ENCODE results near the gene MCM3AP.
"Not testable (repeated sequence)": the region's sequence is repeated elsewhere in the genome, so short reads cannot be mapped to it uniquely, and the experiment has no call there.

The MCM3AP gene

DNA sequence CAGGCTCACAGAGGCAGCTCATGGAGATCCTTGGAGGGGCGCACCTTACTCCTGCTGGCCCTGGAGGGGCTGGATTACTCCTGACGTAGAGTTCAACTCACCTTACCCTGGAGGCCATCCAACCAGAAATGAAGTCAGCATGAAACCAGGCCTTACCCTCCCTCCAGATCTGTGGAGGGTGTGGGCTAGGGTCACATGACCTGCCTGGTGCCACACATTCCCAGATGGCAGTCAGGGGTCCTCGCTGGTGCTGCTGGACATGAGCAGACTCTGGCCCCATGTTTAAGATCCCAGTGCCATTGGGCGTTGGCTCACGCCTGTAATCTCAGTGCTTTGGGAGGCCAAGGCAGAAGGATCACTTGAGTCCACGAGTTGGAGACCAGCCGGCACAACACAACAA, 33.8 kb upstream of the MCM3AP start:
- TF ChIP-seq ZNF274 (IDR thresholded peaks at IDR 0.05; ENCODE audit: low read depth, low read length) = no peak

DNA sequence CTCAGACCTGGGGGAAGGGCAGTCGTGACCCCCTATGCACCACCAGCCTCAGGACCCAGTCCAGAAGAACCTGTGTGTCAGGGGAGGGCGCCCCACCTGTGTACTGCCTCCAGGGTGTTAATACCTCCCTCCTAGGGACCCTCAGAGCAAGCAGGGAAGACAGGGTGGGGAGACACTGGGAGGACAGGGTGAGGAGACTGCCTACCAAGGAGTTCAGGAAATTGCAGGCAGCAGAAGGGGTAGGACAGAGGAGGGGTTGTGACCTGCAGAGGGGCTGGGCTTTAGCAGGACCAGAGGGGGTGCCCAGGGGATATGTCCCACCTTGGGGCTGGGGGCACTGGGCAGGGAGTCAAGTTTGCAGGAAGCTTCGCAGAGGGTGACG, 33.0 kb upstream of the MCM3AP start:
- no peak overlapping the region for H3K4me3 ChIP-seq (ENCODE audit: low read length)
- TF ChIP-seq ZNF274 (IDR thresholded peaks at IDR 0.05; ENCODE audit: low read depth, low read length) = no peak

More for the DNA sequence above, 33.8 kb upstream of the MCM3AP start:
- no peak overlapping the region for H3K4me3 ChIP-seq (ENCODE audit: low read length)

DNA sequence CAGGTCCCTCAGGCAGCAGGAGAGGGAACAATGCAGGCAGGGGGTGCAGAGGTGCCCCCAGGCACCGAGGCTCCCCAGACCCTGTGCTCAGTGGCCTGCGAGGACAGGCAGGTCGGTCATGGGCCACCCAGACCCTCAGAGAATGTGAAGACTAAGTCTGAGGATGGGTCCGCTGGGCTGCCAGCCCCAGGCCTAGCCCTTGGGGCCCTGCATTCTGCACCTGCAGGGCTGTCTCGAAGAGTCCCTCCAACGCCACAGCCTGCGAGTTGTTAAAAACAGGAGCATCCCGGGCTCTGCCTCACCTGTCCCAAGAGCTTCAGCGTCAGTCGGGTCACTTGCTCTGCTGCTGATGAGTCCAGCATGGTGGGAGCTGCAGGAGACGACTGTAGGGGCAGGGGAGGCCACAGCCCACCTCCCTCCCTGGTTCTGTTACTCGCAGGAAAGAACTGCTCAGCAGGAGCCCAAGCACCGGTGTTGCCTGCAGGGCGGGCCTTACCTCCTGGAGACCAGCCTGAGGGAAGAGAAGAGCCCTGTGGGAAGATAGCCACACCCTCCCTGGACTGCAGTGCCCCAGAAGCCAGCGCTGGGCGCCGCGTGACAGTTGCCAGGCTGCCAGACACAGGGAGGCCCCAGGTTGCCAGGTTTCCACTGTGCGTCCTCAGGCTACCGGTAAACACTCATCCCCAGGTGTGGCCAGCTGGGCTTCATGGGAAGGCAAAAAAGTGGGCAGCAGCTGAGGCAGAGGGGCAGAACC, 32.5 kb upstream of the MCM3AP start:
- no peak overlapping the region for H3K4me3 ChIP-seq (ENCODE audit: low read length)
- TF ChIP-seq ZNF274 (IDR thresholded peaks at IDR 0.05; ENCODE audit: low read depth, low read length) = no peak

DNA sequence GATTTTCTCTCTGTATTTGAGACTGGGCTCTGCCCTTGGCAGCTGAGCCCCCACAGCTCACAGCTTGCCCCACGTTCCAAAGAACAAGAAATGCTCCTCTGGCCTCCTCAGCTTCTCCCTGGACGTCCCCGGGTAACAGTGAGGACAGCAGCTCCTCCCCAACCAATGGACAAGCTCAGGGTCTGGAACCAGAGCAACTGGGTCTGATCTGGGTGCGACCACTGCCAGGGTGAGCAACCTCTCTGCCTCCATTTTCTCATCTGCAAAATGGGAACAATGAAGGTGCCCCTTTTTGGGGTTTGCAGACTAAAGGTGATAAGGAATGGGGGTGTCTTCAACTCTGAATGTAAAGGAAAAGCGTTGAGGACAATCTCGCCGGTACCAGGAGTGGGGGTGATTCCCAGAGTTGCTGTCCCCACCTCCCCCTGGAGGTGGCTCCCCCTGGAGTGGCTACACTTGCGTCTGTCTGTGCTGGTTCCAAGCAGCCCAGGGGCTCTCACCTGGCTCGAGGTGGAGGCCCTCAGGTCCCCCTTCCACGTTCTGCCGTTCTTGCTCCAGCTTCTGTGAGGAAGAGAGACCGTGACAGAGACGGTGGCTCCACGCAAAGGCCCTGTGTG, 31.4 kb upstream of the MCM3AP start:
- TF ChIP-seq ZNF274 (IDR thresholded peaks at IDR 0.05; ENCODE audit: low read depth, low read length) = no peak
- H3K4me3 ChIP-seq (ENCODE audit: low read length) = no peak overlapping the region

DNA sequence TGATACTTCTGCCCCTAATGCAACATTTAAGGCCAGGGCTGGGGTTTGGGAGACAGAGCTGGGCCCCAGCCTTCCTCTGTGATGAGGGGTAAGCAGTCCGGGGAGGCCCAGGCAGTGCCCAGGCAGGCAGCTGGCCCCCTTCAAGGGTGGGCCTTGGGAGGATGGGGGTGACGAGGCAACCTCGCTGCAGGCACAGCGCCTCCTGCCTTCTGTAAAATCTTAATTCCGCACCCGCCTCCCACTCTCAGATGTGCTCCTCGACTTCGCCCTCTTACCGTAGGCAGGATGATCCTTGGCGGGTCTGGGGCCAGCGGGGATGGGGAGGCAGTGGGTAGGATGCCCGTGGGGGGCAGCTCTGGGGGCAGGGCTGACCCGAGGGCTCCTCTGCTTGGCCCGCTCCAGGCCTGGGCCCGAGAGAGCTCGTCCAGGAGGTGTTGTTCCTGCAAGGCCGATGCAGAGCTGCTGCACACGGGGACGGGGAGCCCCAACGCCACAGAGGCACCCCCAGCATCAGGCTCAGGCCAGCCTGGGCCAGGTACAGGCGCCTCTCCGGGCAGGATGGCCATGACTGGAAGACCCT, 29.1 kb upstream of the MCM3AP start:
- H3K4me3 ChIP-seq (ENCODE audit: low read length) = no peak overlapping the region
- no peak for TF ChIP-seq ZNF274 (IDR thresholded peaks at IDR 0.05; ENCODE audit: low read depth, low read length)

DNA sequence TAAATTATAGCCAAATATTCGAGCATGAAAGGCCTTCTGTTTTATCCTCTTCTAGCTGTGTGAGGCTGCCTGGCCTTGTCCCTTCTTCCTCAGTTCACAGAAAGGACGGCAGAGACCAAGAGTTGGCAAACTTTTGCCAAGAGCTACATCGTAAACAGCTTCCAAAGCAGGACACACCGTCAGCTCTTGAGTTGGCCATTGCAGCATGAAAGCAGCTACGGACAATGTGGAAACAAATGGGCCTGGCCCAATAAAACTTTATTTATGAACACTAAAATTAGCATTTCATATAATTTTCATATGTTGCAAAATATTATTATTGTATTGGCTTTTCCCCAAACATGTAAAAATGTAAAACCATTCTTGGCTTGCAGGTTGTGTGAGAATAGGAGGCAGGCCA, 27.5 kb upstream of the MCM3AP start:
- H3K4me3 ChIP-seq (ENCODE audit: low read length) = no peak overlapping the region
- no peak for TF ChIP-seq ZNF274 (IDR thresholded peaks at IDR 0.05; ENCODE audit: low read depth, low read length)

DNA sequence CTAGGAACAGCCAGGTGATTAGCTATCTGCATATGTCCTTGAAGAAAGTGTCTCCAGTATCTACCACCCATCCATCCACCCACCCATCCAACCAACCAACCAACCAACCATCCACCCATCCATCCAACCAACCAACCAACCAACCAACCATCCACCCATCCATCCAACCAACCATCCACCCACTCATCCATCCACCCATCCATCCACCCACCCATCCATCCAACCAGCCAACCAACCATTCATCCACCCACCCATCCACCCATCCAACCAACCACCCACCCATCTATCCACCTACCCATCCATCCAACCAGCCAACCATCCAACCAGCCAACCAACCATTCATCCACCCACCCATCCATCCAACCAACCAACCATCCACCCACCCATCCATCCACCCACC, 26.2 kb upstream of the MCM3AP start:
- no peak for TF ChIP-seq ZNF274 (IDR thresholded peaks at IDR 0.05; ENCODE audit: low read depth, low read length)
- H3K4me3 ChIP-seq (ENCODE audit: low read length) = no peak overlapping the region

DNA sequence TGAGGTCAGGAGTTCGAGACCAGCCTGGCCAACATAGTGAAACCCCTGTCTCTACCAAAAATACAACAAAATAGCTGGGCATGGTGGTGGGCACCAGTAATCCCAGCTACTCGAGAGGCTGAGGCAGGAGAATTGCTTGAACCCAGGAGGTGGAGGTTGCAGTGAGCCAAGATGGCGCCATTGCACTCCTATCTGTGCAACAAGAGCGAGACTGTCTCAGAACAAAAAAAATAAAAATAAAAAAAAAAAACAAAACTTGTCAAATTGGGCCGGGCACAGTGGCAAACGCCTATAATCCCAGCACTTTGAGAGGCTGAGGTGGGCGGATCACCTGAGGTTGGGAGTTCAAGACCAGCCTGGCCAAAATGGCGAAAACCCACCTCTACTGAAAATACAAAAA, 24.8 kb upstream of the MCM3AP start:
- H3K4me3 ChIP-seq (ENCODE audit: low read length) = not testable (repeated sequence)

DNA sequence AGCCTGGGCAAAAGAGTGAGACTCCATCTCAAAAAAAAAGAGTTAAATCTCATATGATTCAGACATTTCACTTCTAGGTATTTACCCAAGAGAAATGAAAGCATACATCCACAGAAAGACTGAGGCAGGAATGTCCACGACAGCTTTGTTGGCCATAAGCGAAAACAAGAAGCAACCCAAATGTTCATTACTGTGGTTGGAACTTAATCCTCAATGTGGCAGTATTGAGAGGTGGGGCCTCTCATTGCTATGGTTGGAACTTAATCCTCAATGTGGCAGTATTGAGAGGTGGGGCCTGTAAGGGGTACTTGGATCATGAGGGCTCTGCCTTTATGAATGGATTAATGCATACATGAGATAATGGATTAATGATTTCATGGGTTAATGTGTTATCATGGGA, 23.0 kb upstream of the MCM3AP start:
- TF ChIP-seq ZNF274 (IDR thresholded peaks at IDR 0.05; ENCODE audit: low read depth, low read length) = no peak
- H3K4me3 ChIP-seq (ENCODE audit: low read length) = no peak overlapping the region

DNA sequence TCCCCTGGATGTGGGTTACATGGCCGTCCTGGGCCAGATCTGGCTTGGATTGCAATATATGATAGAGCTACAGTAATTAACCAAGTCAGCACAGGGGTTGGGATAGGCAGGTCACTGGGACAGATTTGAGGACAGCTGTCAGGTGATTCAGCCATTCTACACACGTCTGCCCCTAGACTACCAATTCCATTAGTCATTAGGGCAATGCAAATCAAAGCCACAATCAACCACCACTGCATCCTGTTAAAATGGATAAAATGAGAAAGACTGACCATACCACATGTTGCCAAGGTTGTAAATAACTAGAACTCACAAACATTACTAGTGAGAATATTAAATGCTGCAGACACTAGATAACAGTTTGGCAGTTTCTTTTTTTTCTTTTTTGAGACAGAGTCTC, 22.2 kb upstream of the MCM3AP start:
- H3K4me3 ChIP-seq (ENCODE audit: low read length) = no peak overlapping the region
- TF ChIP-seq ZNF274 (IDR thresholded peaks at IDR 0.05; ENCODE audit: low read depth, low read length) = no peak

DNA sequence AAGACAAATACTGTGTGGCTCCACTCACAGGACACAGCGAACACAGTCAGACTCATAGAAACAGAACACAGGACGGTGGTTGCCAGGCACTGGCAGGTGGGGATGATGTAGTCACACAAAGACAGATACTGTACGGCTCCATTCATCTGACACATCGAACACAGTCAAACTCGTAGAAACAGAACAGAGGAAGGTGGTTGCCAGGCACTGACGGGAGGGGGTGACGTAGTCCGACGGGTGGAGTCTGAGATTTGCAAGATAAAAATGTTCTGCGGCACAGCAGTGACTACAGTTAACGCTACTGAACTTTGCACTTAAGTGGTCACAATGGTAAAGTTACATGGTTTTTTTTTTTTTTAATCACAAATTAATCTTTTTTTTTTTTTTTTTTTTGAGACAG, 19.5 kb upstream of the MCM3AP start:
- no peak for TF ChIP-seq ZNF274 (IDR thresholded peaks at IDR 0.05; ENCODE audit: low read depth, low read length)
- no peak overlapping the region for H3K4me3 ChIP-seq (ENCODE audit: low read length)

DNA sequence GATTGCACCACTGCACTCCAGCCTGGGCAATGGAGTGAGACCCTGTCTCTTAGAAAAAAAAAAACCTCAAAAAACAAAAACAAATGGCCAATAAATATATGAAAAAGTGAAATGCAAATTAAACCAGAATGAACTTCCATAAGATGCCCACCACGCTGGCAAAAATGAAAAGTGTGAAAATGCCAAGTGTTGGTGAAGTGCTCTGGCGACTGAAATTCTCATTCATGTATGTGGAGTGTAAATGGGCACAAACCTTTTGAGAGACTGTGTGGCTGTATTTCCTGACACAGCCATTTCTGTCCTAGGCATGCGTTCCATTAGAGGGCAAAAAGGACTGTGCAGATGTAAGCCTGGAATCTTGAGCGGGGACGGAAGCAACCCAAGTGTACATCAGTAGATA, 19.0 kb upstream of the MCM3AP start:
- no peak for TF ChIP-seq ZNF274 (IDR thresholded peaks at IDR 0.05; ENCODE audit: low read depth, low read length)
- H3K4me3 ChIP-seq (ENCODE audit: low read length) = no peak overlapping the region

DNA sequence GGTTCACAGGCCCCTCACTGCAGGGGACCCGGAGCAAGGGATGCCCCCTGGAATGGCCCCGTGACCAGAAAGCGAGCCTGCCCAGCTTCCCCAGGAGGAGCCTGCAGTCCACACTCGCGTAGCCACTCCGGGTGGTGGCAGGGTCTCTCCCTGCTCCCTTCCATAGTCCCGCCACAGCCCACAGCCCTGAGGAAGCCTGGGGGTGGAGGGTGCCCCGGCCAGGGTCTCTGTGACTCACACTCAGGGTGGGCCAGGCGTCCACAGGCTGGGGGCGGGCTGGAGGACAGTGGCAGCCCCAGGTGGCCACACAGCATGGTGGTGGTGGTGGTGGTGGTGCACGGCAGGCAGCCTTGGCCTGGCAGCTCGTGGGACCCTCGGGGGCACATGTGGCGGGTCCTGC, 16.3 kb upstream of the MCM3AP start:
- no peak for TF ChIP-seq ZNF274 (IDR thresholded peaks at IDR 0.05; ENCODE audit: low read depth, low read length)
- H3K4me3 ChIP-seq (ENCODE audit: low read length) = no peak overlapping the region

DNA sequence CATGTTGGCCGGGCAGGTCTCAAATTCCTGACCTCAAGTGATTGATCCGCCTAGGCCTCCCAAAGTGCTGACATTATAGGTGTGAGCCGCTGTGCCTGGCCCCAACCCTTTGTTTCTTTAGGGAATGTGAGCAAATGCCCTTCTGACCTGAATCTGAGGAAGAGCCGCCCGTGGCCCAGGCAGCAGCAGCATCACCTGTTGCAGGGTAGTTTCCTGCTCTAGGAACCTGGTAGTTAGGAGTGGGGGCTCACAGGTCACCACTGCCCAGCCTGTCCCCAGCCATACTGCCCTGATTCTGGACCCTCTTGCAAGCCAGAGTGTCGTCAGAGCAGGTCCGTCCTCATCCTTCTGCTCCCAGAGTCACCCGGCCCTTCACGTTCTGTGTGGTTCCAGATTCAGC, 13.8 kb upstream of the MCM3AP start:
- TF ChIP-seq ZNF274 (IDR thresholded peaks at IDR 0.05; ENCODE audit: low read depth, low read length) = no peak
- no peak overlapping the region for H3K4me3 ChIP-seq (ENCODE audit: low read length)
